Measurements from ENCODE around the gene FBXO28.

The FBXO28 gene

GRCh38 chr1:224157316-224157715 is 43.4 kb downstream of the FBXO28 start:
- DNase-seq (ENCODE audit: low read depth): no peak

- DNase-seq (ENCODE audit: low read depth): no peak
These were observed 45.6 kb downstream of the FBXO28 start for GRCh38 chr1:224159541-224159940.

- no peak for DNase-seq (ENCODE audit: low read depth)
These were observed 46.3 kb downstream of the FBXO28 start for GRCh38 chr1:224160171-224160682.

GRCh38 chr1:224162768-224163167 is 48.9 kb downstream of the FBXO28 start:
- DNase-seq (ENCODE audit: low read depth): no peak

- DNase-seq (ENCODE audit: low read depth): no peak
These were observed 49.4 kb downstream of the FBXO28 start for GRCh38 chr1:224163311-224163710.

GRCh38 chr1:224168859-224169380 is 55.0 kb downstream of the FBXO28 start:
- no peak for DNase-seq (ENCODE audit: low read depth)

GRCh38 chr1:224169718-224170270 is 55.9 kb downstream of the FBXO28 start:
- DNase-seq (ENCODE audit: low read depth): no peak

- no peak for DNase-seq (ENCODE audit: low read depth)
These were observed 56.4 kb downstream of the FBXO28 start for GRCh38 chr1:224170343-224170742.

- DNase-seq (ENCODE audit: low read depth): no peak
These were observed 57.0 kb downstream of the FBXO28 start for GRCh38 chr1:224170748-224171478.

- DNase-seq (ENCODE audit: low read depth): no peak
These were observed 58.3 kb downstream of the FBXO28 start for GRCh38 chr1:224172229-224172628.

GRCh38 chr1:224173523-224173922 is 59.6 kb downstream of the FBXO28 start:
- DNase-seq (ENCODE audit: low read depth): no peak

GRCh38 chr1:224175617-224176016 is 61.7 kb downstream of the FBXO28 start:
- no peak for DNase-seq (ENCODE audit: low read depth)

- DNase-seq (ENCODE audit: low read depth): no peak
These were observed 63.6 kb downstream of the FBXO28 start for GRCh38 chr1:224177356-224177999.

GRCh38 chr1:224178894-224179293 is 65.0 kb downstream of the FBXO28 start:
- no peak for DNase-seq (ENCODE audit: low read depth)

- no peak for DNase-seq (ENCODE audit: low read depth)
These were observed 67.0 kb downstream of the FBXO28 start for GRCh38 chr1:224180783-224181452.

GRCh38 chr1:224181453-224181810 is 67.5 kb downstream of the FBXO28 start:
- DNase-seq (ENCODE audit: low read depth): no peak

GRCh38 chr1:224182057-224182865 is 68.3 kb downstream of the FBXO28 start:
- no peak for DNase-seq (ENCODE audit: low read depth)

GRCh38 chr1:224182866-224183590 is 69.1 kb downstream of the FBXO28 start, which contains the start of gene DEGS1:
DEGS1 (plus strand) TSS chr1:224183240; CDS start chr1:224183337, 97 bp downstream.
- DNase-seq (ENCODE audit: low read depth): peak; percentile 52

GRCh38 chr1:224183591-224184312 is 69.8 kb downstream of the FBXO28 start:
- DNase-seq (ENCODE audit: low read depth): no peak

GRCh38 chr1:224185208-224185607 is 71.3 kb downstream of the FBXO28 start:
- no peak for DNase-seq (ENCODE audit: low read depth)
